Neural cell (in vitro differentiated cells): ENCODE data around the gene SOX9. TPM values are rescaled to one million over a fixed set of nuclear protein-coding genes. Genes with fewer than 3 reads are reported as not detected.

Experiments used
- H2AFZ ChIP-seq: fragments of 200-600, 300-800 bp; sonication (generic), shearing (Covaris generic); 2 replicates; pipeline ENCODE4 v1.6.0; 2014; ENCODE audit warnings: low read depth, mild to moderate bottlenecking, antibody characterized with exemption, low read length, moderate library complexity
- H3F3A ChIP-seq: fragments of 200-600 bp; shearing (Covaris generic); 2 replicates; pipeline ENCODE4 v1.6.1; 2016; ENCODE audit warnings: mild to moderate bottlenecking, moderate library complexity, mixed read lengths, antibody characterized with exemption, low read length; ENCODE audit not compliant: insufficient read depth, poor library complexity, severe bottlenecking
- H3K27ac ChIP-seq: fragments of 200-600, 300-800 bp; sonication (generic), shearing (Covaris generic); 2 replicates; pipeline ENCODE4 v1.5.1; 2014; ENCODE audit warnings: mild to moderate bottlenecking, low read length, moderate library complexity
- H3K27me3 ChIP-seq: fragments of 300-800, 200-600 bp; sonication (generic), shearing (Covaris generic); 2 replicates; pipeline ENCODE4 v1.6.0; 2014; ENCODE audit warnings: mild to moderate bottlenecking, low read depth, low read length, moderate library complexity; ENCODE audit not compliant: insufficient read depth
- H3K36me3 ChIP-seq: fragments of 300-800, 200-600 bp; sonication (generic), shearing (Covaris generic); 2 replicates; pipeline ENCODE4 v1.5.1; 2014; ENCODE audit warnings: mild to moderate bottlenecking, antibody characterized with exemption, low read length, moderate library complexity; ENCODE audit not compliant: insufficient read depth
- H3K4me2 ChIP-seq: fragments of 300-800, 200-600 bp; sonication (generic), shearing (Covaris generic); 2 replicates; pipeline ENCODE4 v1.6.0; 2014; ENCODE audit warnings: mild to moderate bottlenecking, low read length
- H3K4me3 ChIP-seq: fragments of 300-800, 200-600 bp; sonication (generic), shearing (Covaris generic); 2 replicates; pipeline ENCODE4 v1.5.1; 2014; ENCODE audit warnings: mild to moderate bottlenecking, low read length, moderate library complexity
- H3K79me2 ChIP-seq: fragments of 200-600 bp; shearing (Covaris generic); replicated peaks from 2 replicates; pipeline ENCODE4 v1.6.0; 2014; ENCODE audit warnings: mild to moderate bottlenecking, low read length, moderate library complexity; ENCODE audit not compliant: insufficient read depth
- H3K9ac ChIP-seq: fragments of 300-800, 200-600 bp; sonication (generic), shearing (Covaris generic); 2 replicates; pipeline ENCODE4 v1.6.1; 2016; ENCODE audit warnings: mild to moderate bottlenecking, low read length, mixed read lengths
- H3K9me2 ChIP-seq: fragments of 200-600 bp; shearing (Covaris generic); 2 replicates; pipeline ENCODE4 v1.6.1; 2016; ENCODE audit warnings: mild to moderate bottlenecking, low read length, mixed read lengths; ENCODE audit not compliant: insufficient read depth
- H3K9me3 ChIP-seq: fragments of 200-600, 300-800 bp; sonication (generic), shearing (Covaris generic); 2 replicates; pipeline ENCODE4 v1.6.1; 2016; ENCODE audit warnings: mild to moderate bottlenecking, mixed run types, low read length, moderate library complexity, mixed read lengths
- H4K20me1 ChIP-seq: fragments of 200-600 bp; shearing (Covaris generic); 2 replicates; pipeline ENCODE4 v1.6.1; 2016; ENCODE audit warnings: mild to moderate bottlenecking, mixed run types; ENCODE audit not compliant: insufficient read depth
- EP300 ChIP-seq: fragments of 450-650 bp; conservative IDR thresholded peaks from 2 replicates; pipeline ENCODE4 v1.6.1; 2014; ENCODE audit warnings: antibody characterized with exemption, mild to moderate bottlenecking, moderate library complexity; ENCODE audit not compliant: poor library complexity, severe bottlenecking
- EZH2 ChIP-seq: fragments of 200-600, 300-800 bp; shearing (Covaris generic), sonication (generic); IDR thresholded peaks from 2 replicates; pipeline ENCODE4 v1.6.1; 2014; ENCODE audit warnings: antibody characterized with exemption, low read length, borderline replicate concordance, mild to moderate bottlenecking; ENCODE audit not compliant: insufficient read depth, poor library complexity, severe bottlenecking
- MXI1 ChIP-seq: fragments of 450-650 bp; conservative IDR thresholded peaks from 2 replicates; pipeline ENCODE4 v1.6.1; 2014; ENCODE audit warnings: antibody characterized with exemption, mild to moderate bottlenecking; ENCODE audit not compliant: poor library complexity, severe bottlenecking
- POLR2AphosphoS5 ChIP-seq: IDR thresholded peaks from 2 replicates; pipeline ENCODE4 v1.6.1; 2012
- RAD21 ChIP-seq: fragments of 450-650 bp; conservative IDR thresholded peaks from 2 replicates; pipeline ENCODE4 v1.6.1; 2014; ENCODE audit warnings: antibody characterized with exemption, mild to moderate bottlenecking, moderate library complexity
- SMC3 ChIP-seq: fragments of 450-650 bp; conservative IDR thresholded peaks from 2 replicates; pipeline ENCODE4 v1.6.1; 2014; ENCODE audit warnings: antibody characterized with exemption, mild to moderate bottlenecking, moderate library complexity; ENCODE audit not compliant: poor library complexity
- polyA plus RNA-seq: library from polyadenylated mRNA; depleted of rRNA; stranded (reverse); fragments of >200 nt; gene quantifications from 2 replicates; pipeline ENCODE4 v1.2.3, GENCODE V29; 2014
- TF ChIP-seq, protein P1 (sequence below): IDR thresholded peaks from 2 replicates; pipeline ENCODE4 v1.6.1; 2012; ENCODE audit warnings: borderline replicate concordance
- TF ChIP-seq, protein P2 (sequence below): fragments of 450-650 bp; IDR thresholded peaks from 2 replicates; pipeline ENCODE4 v1.5.1; 2014; ENCODE audit warnings: antibody characterized with exemption, mild to moderate bottlenecking, moderate library complexity; ENCODE audit not compliant: poor library complexity, severe bottlenecking

The SOX9 gene
- polyA plus RNA-seq, 1 donor from 2014 or later = 0.68 TPM

GRCh38 chr17:72089453-72089987, 31.3 kb upstream of the SOX9 start:
- no peak overlapping the region for H3K27ac ChIP-seq
- no peaks in the 10 kb centered on the region for H3K36me3 ChIP-seq
- TF ChIP-seq, protein P1, sequence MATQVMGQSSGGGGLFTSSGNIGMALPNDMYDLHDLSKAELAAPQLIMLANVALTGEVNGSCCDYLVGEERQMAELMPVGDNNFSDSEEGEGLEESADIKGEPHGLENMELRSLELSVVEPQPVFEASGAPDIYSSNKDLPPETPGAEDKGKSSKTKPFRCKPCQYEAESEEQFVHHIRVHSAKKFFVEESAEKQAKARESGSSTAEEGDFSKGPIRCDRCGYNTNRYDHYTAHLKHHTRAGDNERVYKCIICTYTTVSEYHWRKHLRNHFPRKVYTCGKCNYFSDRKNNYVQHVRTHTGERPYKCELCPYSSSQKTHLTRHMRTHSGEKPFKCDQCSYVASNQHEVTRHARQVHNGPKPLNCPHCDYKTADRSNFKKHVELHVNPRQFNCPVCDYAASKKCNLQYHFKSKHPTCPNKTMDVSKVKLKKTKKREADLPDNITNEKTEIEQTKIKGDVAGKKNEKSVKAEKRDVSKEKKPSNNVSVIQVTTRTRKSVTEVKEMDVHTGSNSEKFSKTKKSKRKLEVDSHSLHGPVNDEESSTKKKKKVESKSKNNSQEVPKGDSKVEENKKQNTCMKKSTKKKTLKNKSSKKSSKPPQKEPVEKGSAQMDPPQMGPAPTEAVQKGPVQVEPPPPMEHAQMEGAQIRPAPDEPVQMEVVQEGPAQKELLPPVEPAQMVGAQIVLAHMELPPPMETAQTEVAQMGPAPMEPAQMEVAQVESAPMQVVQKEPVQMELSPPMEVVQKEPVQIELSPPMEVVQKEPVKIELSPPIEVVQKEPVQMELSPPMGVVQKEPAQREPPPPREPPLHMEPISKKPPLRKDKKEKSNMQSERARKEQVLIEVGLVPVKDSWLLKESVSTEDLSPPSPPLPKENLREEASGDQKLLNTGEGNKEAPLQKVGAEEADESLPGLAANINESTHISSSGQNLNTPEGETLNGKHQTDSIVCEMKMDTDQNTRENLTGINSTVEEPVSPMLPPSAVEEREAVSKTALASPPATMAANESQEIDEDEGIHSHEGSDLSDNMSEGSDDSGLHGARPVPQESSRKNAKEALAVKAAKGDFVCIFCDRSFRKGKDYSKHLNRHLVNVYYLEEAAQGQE = no peak
- TF ChIP-seq, protein P2, sequence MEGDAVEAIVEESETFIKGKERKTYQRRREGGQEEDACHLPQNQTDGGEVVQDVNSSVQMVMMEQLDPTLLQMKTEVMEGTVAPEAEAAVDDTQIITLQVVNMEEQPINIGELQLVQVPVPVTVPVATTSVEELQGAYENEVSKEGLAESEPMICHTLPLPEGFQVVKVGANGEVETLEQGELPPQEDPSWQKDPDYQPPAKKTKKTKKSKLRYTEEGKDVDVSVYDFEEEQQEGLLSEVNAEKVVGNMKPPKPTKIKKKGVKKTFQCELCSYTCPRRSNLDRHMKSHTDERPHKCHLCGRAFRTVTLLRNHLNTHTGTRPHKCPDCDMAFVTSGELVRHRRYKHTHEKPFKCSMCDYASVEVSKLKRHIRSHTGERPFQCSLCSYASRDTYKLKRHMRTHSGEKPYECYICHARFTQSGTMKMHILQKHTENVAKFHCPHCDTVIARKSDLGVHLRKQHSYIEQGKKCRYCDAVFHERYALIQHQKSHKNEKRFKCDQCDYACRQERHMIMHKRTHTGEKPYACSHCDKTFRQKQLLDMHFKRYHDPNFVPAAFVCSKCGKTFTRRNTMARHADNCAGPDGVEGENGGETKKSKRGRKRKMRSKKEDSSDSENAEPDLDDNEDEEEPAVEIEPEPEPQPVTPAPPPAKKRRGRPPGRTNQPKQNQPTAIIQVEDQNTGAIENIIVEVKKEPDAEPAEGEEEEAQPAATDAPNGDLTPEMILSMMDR = no peak
- peak; percentile 31 for TF ChIP-seq EP300
- no peak overlapping the region for H3K4me3 ChIP-seq
- H2AFZ ChIP-seq = no peak overlapping the region
- H3K9me3 ChIP-seq = no peaks in the 10 kb centered on the region
- no peak overlapping the region for H3K4me2 ChIP-seq
- H4K20me1 ChIP-seq = no peaks in the 10 kb centered on the region
- no peaks in the 10 kb centered on the region for H3K9me2 ChIP-seq
- H3K79me2 ChIP-seq = no peaks in the 10 kb centered on the region
- H3K9ac ChIP-seq = no peak overlapping the region
- H3F3A ChIP-seq = no peaks in the 10 kb centered on the region
- H3K27me3 ChIP-seq = no peaks in the 10 kb centered on the region

- no peak overlapping the region for H3K9ac ChIP-seq
- H3K27ac ChIP-seq = no peak overlapping the region
- H3K9me3 ChIP-seq = no peaks in the 10 kb centered on the region
Observed at GRCh38 chr17:72090108-72090507, 30.7 kb upstream of the SOX9 start.

More at GRCh38 chr17:72090108-72090507, 30.7 kb upstream of the SOX9 start:
- H3K4me2 ChIP-seq = no peak overlapping the region
- no peak overlapping the region for H2AFZ ChIP-seq
- no peaks in the 10 kb centered on the region for H3F3A ChIP-seq
- H3K9me2 ChIP-seq = no peaks in the 10 kb centered on the region
- H4K20me1 ChIP-seq = no peaks in the 10 kb centered on the region
- H3K36me3 ChIP-seq = no peaks in the 10 kb centered on the region
- TF ChIP-seq, protein P1 = no peak
- TF ChIP-seq POLR2AphosphoS5 (no peak), EP300 (no peak), MXI1 (no peak), EZH2 (no peak), SMC3 (no peak), RAD21 (no peak)
- no peak overlapping the region for H3K4me3 ChIP-seq
- H3K27me3 ChIP-seq = no peaks in the 10 kb centered on the region
- no peaks in the 10 kb centered on the region for H3K79me2 ChIP-seq
